Ramos (cell line): Measurements from ENCODE around the gene MPZL1.
"Not testable (repeated sequence)": the region's sequence is repeated elsewhere in the genome, so short reads cannot be mapped to it uniquely, and the experiment has no call there.

Experiments
- in situ Hi-C: fragments of 300-500 bp; cut with MboI; formaldehyde crosslinking; loops from one replicate; pipeline ENCODE4 v1.14.3; 2022; ENCODE audit warnings: low sequenced_read_pairs; ENCODE audit not compliant: unreplicated experiment

MPZL1 gene

GRCh38 chr1:167716000-167716271, 5.8 kb upstream of the MPZL1 start:
- in situ Hi-C loops: loop anchor here (5.0 kb wide), 1 partner anchor 86 kb away; no protein-coding TSS in a partner anchor

GRCh38 chr1:167717351-167717750, 4.4 kb upstream of the MPZL1 start:
- in situ Hi-C loops: loop anchor here (5.0 kb wide), 1 partner anchor 85 kb away; no protein-coding TSS in a partner anchor

GRCh38 chr1:167718914-167719691, 2.7 kb upstream of the MPZL1 start:
- in situ Hi-C loops: loop anchor here (5.0 kb wide), 1 partner anchor 83 kb away; no protein-coding TSS in a partner anchor

- in situ Hi-C loops: loop anchor here (5.0 kb wide), 1 partner anchor 82 kb away; no protein-coding TSS in a partner anchor
Measured at GRCh38 chr1:167719715-167720421, 1.9 kb upstream of the MPZL1 start.

GRCh38 chr1:167720965-167721616, 691 bp upstream of the MPZL1 start:
- in situ Hi-C loops: no loop called here

GRCh38 chr1:167722152-167722869, 529 bp downstream of the MPZL1 start:
- in situ Hi-C loops: no loop called here

GRCh38 chr1:167722870-167723251, 1.1 kb downstream of the MPZL1 start:
- in situ Hi-C loops: no loop called here

GRCh38 chr1:167723707-167724323, 2.0 kb downstream of the MPZL1 start:
- in situ Hi-C loops: no loop called here

GRCh38 chr1:167726008-167726407, 4.2 kb downstream of the MPZL1 start:
- in situ Hi-C loops: no loop called here

- in situ Hi-C loops: no loop called here
Measured at GRCh38 chr1:167728818-167729410, 7.1 kb downstream of the MPZL1 start.

- in situ Hi-C loops: no loop called here
Measured at GRCh38 chr1:167734227-167734626, 12.4 kb downstream of the MPZL1 start.

- in situ Hi-C loops: no loop called here
Measured at GRCh38 chr1:167734841-167735240, 13.1 kb downstream of the MPZL1 start.

GRCh38 chr1:167737169-167737568, 15.4 kb downstream of the MPZL1 start:
- in situ Hi-C loops: no loop called here

GRCh38 chr1:167738158-167738557, 16.4 kb downstream of the MPZL1 start:
- in situ Hi-C loops: no loop called here

- in situ Hi-C loops: no loop called here
Measured at GRCh38 chr1:167739752-167740151, 18.0 kb downstream of the MPZL1 start.

GRCh38 chr1:167741103-167741502, 19.3 kb downstream of the MPZL1 start:
- in situ Hi-C loops: not testable (repeated sequence)

- in situ Hi-C loops: not testable (repeated sequence)
Measured at GRCh38 chr1:167742392-167743057, 20.7 kb downstream of the MPZL1 start.

- in situ Hi-C loops: no loop called here
Measured at GRCh38 chr1:167744901-167745300, 23.1 kb downstream of the MPZL1 start.

GRCh38 chr1:167746013-167746672, 24.4 kb downstream of the MPZL1 start:
- in situ Hi-C loops: no loop called here
